Esophagus muscularis mucosa (tissue), 4 donors: ENCODE measurements around the gene APELA. TPM values are rescaled to one million over a fixed set of nuclear protein-coding genes. Genes with fewer than 3 reads are reported as not detected.
"Not testable (repeated sequence)": the region's sequence is repeated elsewhere in the genome, so short reads cannot be mapped to it uniquely, and the experiment has no call there.

Experiments
- DNase-seq: peaks from one replicate; pipeline ENCODE4 v3.0.0-alpha.2; 2017; ENCODE audit errors: extremely low spot score
- H3K27ac ChIP-seq, 4 donors: fragments of 200-600 bp; sonication (generic); replicated peaks in 1 of 4; 1 replicate in 3 of 4; 2 replicates in 1 of 4; pipeline ENCODE4 v1.5.1; 2016 to 2019; ENCODE audit warnings: mild to moderate bottlenecking in 1 of 4
- H3K27me3 ChIP-seq, 4 donors: fragments of 200-600 bp; sonication (generic); one replicate each; pipeline versions ENCODE4 v1.5.1 to v1.6.0; 2016 to 2019
- H3K36me3 ChIP-seq, 4 donors: fragments of 200-600 bp; sonication (generic); one replicate each; pipeline ENCODE4 v1.5.1; 2016 to 2019
- H3K4me1 ChIP-seq, 4 donors: fragments of 200-600 bp; sonication (generic); one replicate each; pipeline ENCODE4 v1.5.1; 2016 to 2019
- H3K4me3 ChIP-seq, 4 donors: fragments of 200-600 bp; sonication (generic); 1 replicate in 2 of 4; 2 replicates in 2 of 4; pipeline ENCODE4 v1.5.1; 2016 to 2019; ENCODE audit warnings: mild to moderate bottlenecking in 4 of 4, moderate library complexity in 1 of 4
- H3K9me3 ChIP-seq, 4 donors: fragments of 200-600 bp; sonication (generic); 1 replicate in 3 of 4; 2 replicates in 1 of 4; pipeline ENCODE4 v1.5.1; 2016 to 2019
- EP300 ChIP-seq: sonication (generic); formaldehyde crosslinking; IDR thresholded peaks from one replicate; pipeline ENCODE4 v1.6.1; 2017; ENCODE audit warnings: antibody characterized with exemption
- POLR2A ChIP-seq: fragments of 450-650 bp; IDR thresholded peaks from one replicate; pipeline ENCODE4 v1.6.1; 2017; ENCODE audit warnings: antibody characterized with exemption, moderate library complexity, mild to moderate bottlenecking, low read depth
- POLR2AphosphoS5 ChIP-seq, 2 donors: sonication (generic); formaldehyde crosslinking; IDR thresholded peaks; one replicate each; pipeline ENCODE4 v1.6.1; 2017; ENCODE audit warnings: antibody characterized with exemption in 2 of 2
- WGBS: methylation state at CpG from one replicate; pipeline ENCODE4 v1.1.5; 2018; 5-methylcytosine and 5-hydroxymethylcytosine counted together
- intact Hi-C: fragments of 100-400 bp; cut with DNase I; formaldehyde crosslinking; loops from one replicate; pipeline ENCODE4 v1.15.1; 2023
- total RNA-seq, 4 donors: library from RNA; depleted of rRNA; stranded (reverse); fragments of >200 nt; gene quantifications; one replicate each; pipeline versions ENCODE4 v1.1.0 to v1.2.1, GENCODE V29; 2016
- TF ChIP-seq, protein P1 (sequence below), 3 experiments: fragments of 200-600 bp in 2 of 3; fragments of 450-650 bp in 1 of 3; sonication (generic) in 2 of 3; IDR thresholded peaks; one replicate each; pipeline ENCODE4 v1.5.1; 2017 to 2019; ENCODE audit warnings: antibody characterized with exemption in 3 of 3, mild to moderate bottlenecking in 2 of 3, moderate library complexity in 1 of 3

Gene APELA
- total RNA-seq, 4 donors from 2014 or later = not detected

DNA sequence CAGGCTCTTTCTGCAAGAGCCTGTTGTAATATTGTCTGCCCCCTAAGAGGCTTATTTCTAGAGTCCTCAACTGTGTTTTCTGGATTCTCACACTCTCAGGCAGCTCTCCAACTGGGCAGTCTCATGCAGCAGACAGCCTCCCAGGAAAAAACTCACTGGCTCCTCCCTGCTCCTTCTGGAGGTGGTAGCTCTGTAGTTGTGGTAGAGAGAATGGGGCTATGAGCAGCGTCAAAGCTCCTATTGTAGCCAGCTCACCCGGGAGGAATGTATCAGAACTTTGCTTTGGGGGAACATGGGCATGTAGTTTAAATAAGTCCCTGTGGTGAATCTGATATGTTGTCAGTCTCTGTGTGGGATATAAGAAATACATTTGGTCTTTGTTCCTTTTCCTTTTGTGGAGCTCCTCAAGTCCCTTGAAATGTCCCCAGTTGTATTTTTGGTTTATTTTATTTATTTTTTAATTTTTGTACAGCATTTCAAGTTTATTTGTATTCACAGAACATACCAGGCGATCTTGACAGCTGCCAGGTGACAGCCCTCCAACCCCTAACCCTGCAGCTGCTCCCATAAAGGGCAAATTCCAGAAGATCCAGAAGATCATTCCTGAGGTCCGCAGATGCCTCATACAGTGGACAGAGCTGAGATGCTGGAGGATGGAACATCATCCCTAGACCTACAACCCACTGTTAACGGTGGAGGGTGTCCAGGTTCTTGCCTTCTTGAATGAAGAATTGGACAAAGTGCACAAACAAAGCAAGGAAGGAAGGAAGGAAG, 54.8 kb downstream of the APELA start:
- Histone ChIP-seq H3K4me3 (no peak overlapping the region), H3K27me3 (no peaks in the 10 kb centered on the region), H3K9me3 (no peaks in the 10 kb centered on the region), H3K4me1 (peaks cover 0 to 4% (median 0%) of the 10 kb centered on the region in 4 donors), H3K36me3 (no peaks in the 10 kb centered on the region), H3K27ac (no peak overlapping the region)
- WGBS = 73% methylated on average over 5 of the region's 5 CpGs
- TF ChIP-seq POLR2A = no peak
- no peak for TF ChIP-seq EP300
- TF ChIP-seq, protein P1, sequence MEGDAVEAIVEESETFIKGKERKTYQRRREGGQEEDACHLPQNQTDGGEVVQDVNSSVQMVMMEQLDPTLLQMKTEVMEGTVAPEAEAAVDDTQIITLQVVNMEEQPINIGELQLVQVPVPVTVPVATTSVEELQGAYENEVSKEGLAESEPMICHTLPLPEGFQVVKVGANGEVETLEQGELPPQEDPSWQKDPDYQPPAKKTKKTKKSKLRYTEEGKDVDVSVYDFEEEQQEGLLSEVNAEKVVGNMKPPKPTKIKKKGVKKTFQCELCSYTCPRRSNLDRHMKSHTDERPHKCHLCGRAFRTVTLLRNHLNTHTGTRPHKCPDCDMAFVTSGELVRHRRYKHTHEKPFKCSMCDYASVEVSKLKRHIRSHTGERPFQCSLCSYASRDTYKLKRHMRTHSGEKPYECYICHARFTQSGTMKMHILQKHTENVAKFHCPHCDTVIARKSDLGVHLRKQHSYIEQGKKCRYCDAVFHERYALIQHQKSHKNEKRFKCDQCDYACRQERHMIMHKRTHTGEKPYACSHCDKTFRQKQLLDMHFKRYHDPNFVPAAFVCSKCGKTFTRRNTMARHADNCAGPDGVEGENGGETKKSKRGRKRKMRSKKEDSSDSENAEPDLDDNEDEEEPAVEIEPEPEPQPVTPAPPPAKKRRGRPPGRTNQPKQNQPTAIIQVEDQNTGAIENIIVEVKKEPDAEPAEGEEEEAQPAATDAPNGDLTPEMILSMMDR (IDR thresholded peaks at IDR 0.05) = no peak
- no peak for TF ChIP-seq POLR2AphosphoS5 (IDR thresholded peaks at IDR 0.05)
- intact Hi-C loops = no loop called here
- no peak for DNase-seq

GRCh38 chr4:164933244-164933643, 56.3 kb downstream of the APELA start:
- 88% methylated on average over 10 of the region's 11 CpGs for WGBS
- Histone ChIP-seq H3K27ac (no peak overlapping the region), H3K4me1 (no peaks in the 10 kb centered on the region), H3K27me3 (no peaks in the 10 kb centered on the region), H3K4me3 (no peak overlapping the region), H3K9me3 (no peaks in the 10 kb centered on the region), H3K36me3 (no peaks in the 10 kb centered on the region)
- intact Hi-C loops = no loop called here
- TF ChIP-seq EP300 (no peak), POLR2A (no peak), POLR2AphosphoS5 (IDR thresholded peaks at IDR 0.05) (no peak)
- TF ChIP-seq, protein P1 (IDR thresholded peaks at IDR 0.05) = no peak
- no peak for DNase-seq

DNA sequence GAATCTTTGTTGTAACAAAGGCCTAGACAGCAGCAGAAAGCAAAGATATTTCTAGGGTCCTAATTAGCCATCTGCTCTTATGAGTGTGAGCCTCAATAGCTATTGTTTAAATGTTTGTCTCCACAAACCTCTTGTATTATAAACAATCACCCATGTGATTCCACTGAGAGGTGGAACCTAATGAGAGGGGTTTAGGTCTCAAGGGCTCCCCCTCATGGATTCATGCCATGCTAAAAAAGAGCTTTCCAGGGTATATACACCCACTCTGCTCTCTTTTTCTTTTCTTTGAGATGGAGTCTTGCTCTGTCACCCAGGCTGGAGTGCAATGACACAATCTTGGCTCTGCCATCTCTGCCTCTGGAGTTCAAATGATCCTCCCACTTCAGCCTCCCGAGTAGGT, 58.4 kb downstream of the APELA start:
- WGBS = 57% methylated on average over 1 of the region's 1 CpG
- H3K9me3 ChIP-seq = no peaks in the 10 kb centered on the region
- no peak overlapping the region for H3K27ac ChIP-seq

GRCh38 chr4:164935865-164936606, 59.1 kb downstream of the APELA start:
- DNase-seq, H3K4me1 ChIP-seq, H3K36me3 ChIP-seq, H3K9me3 ChIP-seq, H3K27ac ChIP-seq, H3K4me3 ChIP-seq, intact Hi-C loops: not testable (repeated sequence)
- WGBS = 80% methylated on average over 9 of the region's 9 CpGs
- peaks cover 0 to 14% (median 0%) of the 10 kb centered on the region in 4 donors for H3K27me3 ChIP-seq

More for the DNA sequence above, 58.4 kb downstream of the APELA start:
- intact Hi-C loops = no loop called here
- DNase-seq = no peak
- peaks cover 0 to 10% (median 0%) of the 10 kb centered on the region in 4 donors for H3K27me3 ChIP-seq
- no peaks in the 10 kb centered on the region for H3K36me3 ChIP-seq
- H3K4me3 ChIP-seq = no peak overlapping the region
- H3K4me1 ChIP-seq = no peaks in the 10 kb centered on the region
- TF ChIP-seq, protein P1 (IDR thresholded peaks at IDR 0.05) = no peak
- TF ChIP-seq EP300 = no peak
- no peak for TF ChIP-seq POLR2A
- no peak for TF ChIP-seq POLR2AphosphoS5 (IDR thresholded peaks at IDR 0.05)

GRCh38 chr4:164937576-164938270, 60.7 kb downstream of the APELA start:
- intact Hi-C loops = no loop called here
- DNase-seq = no peak
- Histone ChIP-seq H3K27ac (no peak overlapping the region), H3K4me3 (no peak overlapping the region), H3K9me3 (no peaks in the 10 kb centered on the region), H3K4me1 (no peaks in the 10 kb centered on the region), H3K27me3 (peaks cover 0 to 24% (median 0%) of the 10 kb centered on the region in 4 donors), H3K36me3 (no peaks in the 10 kb centered on the region)
- TF ChIP-seq, protein P1 (IDR thresholded peaks at IDR 0.05) = no peak
- TF ChIP-seq POLR2A (no peak), EP300 (no peak), POLR2AphosphoS5 (IDR thresholded peaks at IDR 0.05) (no peak)
